IMR-90 (cell line): Measurements from ENCODE around the gene ATP9B. TPM values are rescaled to one million over a fixed set of nuclear protein-coding genes. Genes with fewer than 3 reads are reported as not detected.

Experiments used
- ATAC-seq: fragments of 200-7000 bp; cut with Tn5 transposase; 2 replicates; pipeline ENCODE4 v1.9.1; 2020; ENCODE audit warnings: low read depth, mild to moderate bottlenecking, moderate library complexity
- BruUV-seq: library from RNA; stranded (reverse); fragments of 400-500 nt; replicated peaks from 2 replicates; lab custom pipeline; 2021; lab: Mats Ljungman, UMichigan
- CTCF ChIA-PET: fragments of 300-600 bp; formaldehyde crosslinking; extraction: SDS; loops from one replicate; lab custom pipeline; 2021; ENCODE audit warnings: antibody characterized with exemption; lab: Yijun Ruan, JAX
- POLR2A ChIA-PET: fragments of 300-600 bp; sonication (Branson Sonifier 250); formaldehyde crosslinking; loops from one replicate; lab custom pipeline; 2022; ENCODE audit warnings: antibody characterized with exemption; ENCODE audit not compliant: unreplicated experiment; lab: Charles Lee
- DNase-seq: peaks from one replicate; pipeline ENCODE4 v3.0.0; 2013
- H2AFZ ChIP-seq: replicated peaks from 2 replicates; pipeline ENCODE3; 2013; ENCODE audit warnings: low read length, mild to moderate bottlenecking; ENCODE audit not compliant: poor library complexity
- H2AK5ac ChIP-seq: 2 replicates; pipeline ENCODE4 v1.6.1; 2013; ENCODE audit warnings: low read depth, low read length, inconsistent platforms
- H2AK9ac ChIP-seq: replicated peaks from 2 replicates; pipeline ENCODE3; 2013; ENCODE audit warnings: mild to moderate bottlenecking, low read depth, low read length, moderate library complexity; ENCODE audit not compliant: poor library complexity
- H2BK120ac ChIP-seq: 2 replicates; pipeline ENCODE4 v1.6.1; 2013; ENCODE audit warnings: low read depth, low read length, inconsistent platforms
- H2BK15ac ChIP-seq: 3 replicates; pipeline ENCODE4 v1.6.1; 2013; ENCODE audit warnings: low read depth, low read length, inconsistent platforms
- H2BK20ac ChIP-seq: 2 replicates; pipeline ENCODE4 v1.6.1; 2013; ENCODE audit warnings: low read depth, mild to moderate bottlenecking, inconsistent platforms, low read length, moderate library complexity
- H2BK5ac ChIP-seq: 2 replicates; pipeline ENCODE4 v1.6.1; 2013; ENCODE audit warnings: mild to moderate bottlenecking, low read depth, low read length, inconsistent platforms; ENCODE audit not compliant: poor library complexity, severe bottlenecking
- H3K14ac ChIP-seq: replicated peaks from 2 replicates; pipeline ENCODE4 v1.6.1; 2013; ENCODE audit warnings: low read depth, low read length, inconsistent platforms
- H3K18ac ChIP-seq: 2 replicates; pipeline ENCODE4 v1.6.1; 2013; ENCODE audit warnings: low read depth, low read length, control low read depth
- H3K23ac ChIP-seq: 2 replicates; pipeline ENCODE4 v1.6.1; 2013; ENCODE audit warnings: low read depth, low read length, inconsistent platforms
- H3K27ac ChIP-seq: 2 replicates; pipeline ENCODE4 v1.5.1; 2013; ENCODE audit warnings: mild to moderate bottlenecking, control low read depth, low read length; ENCODE audit not compliant: insufficient read depth
- H3K27me3 ChIP-seq: 2 replicates; pipeline ENCODE4 v1.6.1; 2013; ENCODE audit warnings: low read length; ENCODE audit not compliant: control insufficient read depth, insufficient read depth
- H3K36me3 ChIP-seq: 2 replicates; pipeline ENCODE4 v1.6.1; 2013; ENCODE audit warnings: low read length, mixed read lengths; ENCODE audit not compliant: control insufficient read depth, insufficient read depth
- H3K4ac ChIP-seq: 2 replicates; pipeline ENCODE4 v1.6.1; 2013; ENCODE audit warnings: low read depth, low read length, inconsistent platforms
- H3K4me1 ChIP-seq: 2 replicates; pipeline ENCODE4 v1.6.1; 2013; ENCODE audit warnings: low read length, mixed read lengths; ENCODE audit not compliant: control insufficient read depth, insufficient read depth
- H3K4me2 ChIP-seq: 2 replicates; pipeline ENCODE4 v1.6.1; 2013; ENCODE audit warnings: low read depth, mild to moderate bottlenecking, control low read depth, low read length, moderate library complexity
- H3K4me3 ChIP-seq: 2 replicates; pipeline ENCODE4 v1.5.1; 2013; ENCODE audit warnings: low read depth, mild to moderate bottlenecking, control low read depth, low read length, moderate library complexity; ENCODE audit not compliant: insufficient read depth
- H3K56ac ChIP-seq: 2 replicates; pipeline ENCODE4 v1.6.1; 2013; ENCODE audit warnings: low read length, inconsistent platforms; ENCODE audit not compliant: insufficient read depth; ENCODE audit errors: extremely low read depth
- H3K79me1 ChIP-seq, 2 experiments: 2 replicates each; pipeline ENCODE4 v1.6.1; 2013; ENCODE audit warnings: low read length in 2 of 2, inconsistent platforms in 1 of 2, low read depth in 1 of 2
- H3K9ac ChIP-seq: 2 replicates; pipeline ENCODE4 v1.6.1; 2013; ENCODE audit warnings: low read depth, low read length, control low read depth
- H3K9me1 ChIP-seq: 2 replicates; pipeline ENCODE4 v1.6.1; 2013; ENCODE audit warnings: low read length, inconsistent platforms; ENCODE audit not compliant: insufficient read depth
- H3K9me3 ChIP-seq: 2 replicates; pipeline ENCODE4 v1.6.1; 2013; ENCODE audit warnings: low read length; ENCODE audit not compliant: control insufficient read depth, insufficient read depth
- H4K20me1 ChIP-seq: 2 replicates; pipeline ENCODE4 v1.6.1; 2013; ENCODE audit warnings: low read length, inconsistent platforms; ENCODE audit not compliant: insufficient read depth
- H4K5ac ChIP-seq: 2 replicates; pipeline ENCODE4 v1.6.1; 2013; ENCODE audit warnings: mild to moderate bottlenecking, low read depth, low read length, control low read depth
- H4K8ac ChIP-seq, 2 experiments: 2 replicates each; pipeline ENCODE4 v1.6.1; 2013; ENCODE audit warnings: low read depth in 2 of 2, low read length in 2 of 2, control low read depth in 1 of 2, inconsistent platforms in 1 of 2
- H4K91ac ChIP-seq: 2 replicates; pipeline ENCODE4 v1.6.1; 2013; ENCODE audit warnings: low read depth, low read length, inconsistent platforms; ENCODE audit not compliant: insufficient read depth
- BHLHE40 ChIP-seq: fragments of 150-350 bp; IDR thresholded peaks from 2 replicates; pipeline ENCODE4 v1.6.1; 2016; ENCODE audit warnings: mild to moderate bottlenecking, low read depth, low read length
- CEBPB ChIP-seq: IDR thresholded peaks from 2 replicates; pipeline ENCODE4 v1.6.1; 2012; ENCODE audit warnings: low read depth, low read length, improper control_type of control experiment
- FOS ChIP-seq: fragments of 150-350 bp; IDR thresholded peaks from 2 replicates; pipeline ENCODE4 v1.6.1; 2016; ENCODE audit warnings: low read depth, low read length
- MAFK ChIP-seq: IDR thresholded peaks from 2 replicates; pipeline ENCODE4 v1.6.1; 2012; ENCODE audit warnings: low read depth, low read length, improper control_type of control experiment
- MAZ ChIP-seq: IDR thresholded peaks from 2 replicates; pipeline ENCODE4 v1.6.1; 2012; ENCODE audit warnings: low read depth, mild to moderate bottlenecking, low read length, improper control_type of control experiment, moderate library complexity, borderline replicate concordance
- MXI1 ChIP-seq: IDR thresholded peaks from 2 replicates; pipeline ENCODE4 v1.6.1; 2012; ENCODE audit warnings: low read depth, mild to moderate bottlenecking, low read length, moderate library complexity, borderline replicate concordance
- NFE2L2 ChIP-seq: fragments of 150-350 bp; IDR thresholded peaks from 2 replicates; pipeline ENCODE4 v1.6.1; 2016; ENCODE audit warnings: low read depth, mild to moderate bottlenecking, low read length
- POLR2A ChIP-seq: IDR thresholded peaks from 2 replicates; pipeline ENCODE4 v1.6.1; 2012; ENCODE audit warnings: mild to moderate bottlenecking, low read depth, low read length
- RAD21 ChIP-seq: IDR thresholded peaks from 2 replicates; pipeline ENCODE4 v1.6.1; 2012; ENCODE audit warnings: low read length, improper control_type of control experiment
- RCOR1 ChIP-seq: IDR thresholded peaks from 2 replicates; pipeline ENCODE4 v1.6.1; 2012; ENCODE audit warnings: mild to moderate bottlenecking, low read length, improper control_type of control experiment; ENCODE audit not compliant: insufficient replicate concordance
- RFX5 ChIP-seq: IDR thresholded peaks from 2 replicates; pipeline ENCODE4 v1.8.0; 2012; ENCODE audit warnings: low read depth, mild to moderate bottlenecking, low read length, moderate library complexity
- SMC3 ChIP-seq: fragments of 150-350 bp; IDR thresholded peaks from 2 replicates; pipeline ENCODE4 v1.6.1; 2016; ENCODE audit warnings: low read depth, mild to moderate bottlenecking, antibody characterized with exemption, low read length, moderate library complexity
- WGBS, 2 experiments: methylation state at CpG; one replicate each; pipeline versions ENCODE4 v1.1.5 to v1.1.7; 2013; ENCODE audit warnings: missing lambda C conversion rate in 2 of 2; ENCODE audit not compliant: insufficient read length in 1 of 2; ENCODE audit errors: extremely low coverage in 2 of 2; 5-methylcytosine and 5-hydroxymethylcytosine counted together
- dilution Hi-C: fragments of 300-500 bp; cut with HindIII; formaldehyde crosslinking; loops from one replicate; pipeline ENCODE4 v1.14.3; 2018; ENCODE audit warnings: low sequenced_read_pairs; ENCODE audit not compliant: unreplicated experiment
- in situ Hi-C: fragments of 300-500 bp; cut with MboI; formaldehyde crosslinking; loops from 3 replicates; pipeline ENCODE4 v1.14.3; 2019; ENCODE audit warnings: low sequenced_read_pairs, inconsistent platforms, mixed read lengths
- intact Hi-C: fragments of 100-400 bp; cut with micrococcal nuclease; formaldehyde crosslinking; loops from 2 replicates; pipeline ENCODE4 v1.10.0; 2022
- polyA plus RNA-seq, 3 experiments: library from polyadenylated mRNA; depleted of rRNA; stranded (reverse); fragments of >200 nt; gene quantifications; 2 replicates each; pipeline ENCODE4 v1.2.3, GENCODE V29; 2012; ENCODE audit warnings: low replicate concordance in 1 of 3
- total RNA-seq: library from RNA; depleted of rRNA; stranded (reverse); fragments of >200 nt; gene quantifications from 2 replicates; pipeline ENCODE4 v1.2.3, GENCODE V29; 2012
- TF ChIP-seq, protein P1 (sequence below): fragments of 150-350 bp; IDR thresholded peaks from 2 replicates; pipeline ENCODE4 v1.6.1; 2016; ENCODE audit warnings: low read depth, mild to moderate bottlenecking, low read length, moderate library complexity, borderline replicate concordance
- TF ChIP-seq, protein P2 (sequence below): conservative IDR thresholded peaks from 2 replicates; pipeline ENCODE4 v1.5.1; 2012; ENCODE audit warnings: mild to moderate bottlenecking, low read depth, low read length, improper control_type of control experiment

ATP9B gene
- total and polyA plus RNA-seq, 2 of the 4 experiments (the other 2 are of a cell fraction), result 11.0 to 11.5 TPM

DNA sequence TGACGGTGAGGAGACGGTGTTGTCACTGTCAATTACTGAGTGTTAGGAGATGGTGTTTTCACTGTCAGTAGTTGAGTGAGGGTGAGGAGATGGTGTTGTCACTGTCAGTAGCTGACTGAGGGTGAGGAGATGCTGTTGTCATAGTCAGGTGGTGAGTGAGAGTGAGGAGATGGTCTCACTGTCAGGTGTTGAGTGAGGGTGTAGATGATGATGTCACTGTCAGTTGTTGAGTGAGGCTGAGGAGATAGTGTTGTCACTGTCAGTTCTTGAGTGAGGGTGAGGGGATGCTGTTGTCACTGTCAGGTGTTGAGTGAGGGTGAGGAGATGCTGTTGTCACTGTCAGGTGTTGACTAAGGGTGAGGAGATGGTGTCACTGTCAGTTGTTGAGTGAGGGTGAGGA is 3.4 kb upstream of the ATP9B start:
- no peak overlapping the region for H2AFZ ChIP-seq
- DNase-seq, result no peak
- no peak for TF ChIP-seq MAFK
- no peak for TF ChIP-seq FOS
- no peak for TF ChIP-seq BHLHE40
- TF ChIP-seq, protein P1, sequence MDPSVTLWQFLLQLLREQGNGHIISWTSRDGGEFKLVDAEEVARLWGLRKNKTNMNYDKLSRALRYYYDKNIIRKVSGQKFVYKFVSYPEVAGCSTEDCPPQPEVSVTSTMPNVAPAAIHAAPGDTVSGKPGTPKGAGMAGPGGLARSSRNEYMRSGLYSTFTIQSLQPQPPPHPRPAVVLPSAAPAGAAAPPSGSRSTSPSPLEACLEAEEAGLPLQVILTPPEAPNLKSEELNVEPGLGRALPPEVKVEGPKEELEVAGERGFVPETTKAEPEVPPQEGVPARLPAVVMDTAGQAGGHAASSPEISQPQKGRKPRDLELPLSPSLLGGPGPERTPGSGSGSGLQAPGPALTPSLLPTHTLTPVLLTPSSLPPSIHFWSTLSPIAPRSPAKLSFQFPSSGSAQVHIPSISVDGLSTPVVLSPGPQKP, result no peak
- TF ChIP-seq MXI1, result no peak
- TF ChIP-seq CEBPB, result no peak
- TF ChIP-seq MAZ, result no peak
- no peak for TF ChIP-seq POLR2A
- no peak for TF ChIP-seq RCOR1
- no peak for TF ChIP-seq NFE2L2
- TF ChIP-seq, protein P2, sequence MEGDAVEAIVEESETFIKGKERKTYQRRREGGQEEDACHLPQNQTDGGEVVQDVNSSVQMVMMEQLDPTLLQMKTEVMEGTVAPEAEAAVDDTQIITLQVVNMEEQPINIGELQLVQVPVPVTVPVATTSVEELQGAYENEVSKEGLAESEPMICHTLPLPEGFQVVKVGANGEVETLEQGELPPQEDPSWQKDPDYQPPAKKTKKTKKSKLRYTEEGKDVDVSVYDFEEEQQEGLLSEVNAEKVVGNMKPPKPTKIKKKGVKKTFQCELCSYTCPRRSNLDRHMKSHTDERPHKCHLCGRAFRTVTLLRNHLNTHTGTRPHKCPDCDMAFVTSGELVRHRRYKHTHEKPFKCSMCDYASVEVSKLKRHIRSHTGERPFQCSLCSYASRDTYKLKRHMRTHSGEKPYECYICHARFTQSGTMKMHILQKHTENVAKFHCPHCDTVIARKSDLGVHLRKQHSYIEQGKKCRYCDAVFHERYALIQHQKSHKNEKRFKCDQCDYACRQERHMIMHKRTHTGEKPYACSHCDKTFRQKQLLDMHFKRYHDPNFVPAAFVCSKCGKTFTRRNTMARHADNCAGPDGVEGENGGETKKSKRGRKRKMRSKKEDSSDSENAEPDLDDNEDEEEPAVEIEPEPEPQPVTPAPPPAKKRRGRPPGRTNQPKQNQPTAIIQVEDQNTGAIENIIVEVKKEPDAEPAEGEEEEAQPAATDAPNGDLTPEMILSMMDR, result no peak
- no peak for TF ChIP-seq RAD21
- TF ChIP-seq SMC3, result no peak
- no peak for TF ChIP-seq RFX5
- dilution Hi-C loops, result no loop called here
- H4K91ac ChIP-seq, result no peak overlapping the region
- 37% methylated on average over 2 of the region's 2 CpGs; no CpG with 5 or more reads in 1 of the 2 experiments for WGBS, 2 experiments
- BruUV-seq, result no TSS peak
- H3K4me1 ChIP-seq, result no peaks in the 10 kb centered on the region; the same call in 1 of the 2 replicates
- H3K4me3 ChIP-seq, result no peak overlapping the region
- no peak overlapping the region for H3K14ac ChIP-seq
- H4K8ac ChIP-seq, result no peak overlapping the region
- no peak overlapping the region for H2AK5ac ChIP-seq
- H3K9me1 ChIP-seq, result 0 out of 2 replicates have a peak, but pooled peaks cover 5% of the 10 kb centered on the region
- H3K4me2 ChIP-seq, result no peak overlapping the region
- H3K36me3 ChIP-seq, result no peaks in the 10 kb centered on the region
- H2AK9ac ChIP-seq, result no peak overlapping the region
- no peak overlapping the region for H2BK5ac ChIP-seq
- intact Hi-C loops, result no loop called here
- in situ Hi-C loops, result no loop called here
- peaks cover 4 to 5% of the 10 kb centered on the region in 2 experiments; a peak in 1 of 4 replicates for H3K79me1 ChIP-seq
- H3K18ac ChIP-seq, result no peak overlapping the region
- no peak overlapping the region for H3K4ac ChIP-seq
- POLR2A ChIA-PET, result no interaction called here
- no peak overlapping the region for H2BK120ac ChIP-seq
- H3K9me3 ChIP-seq, result peaks cover 2% of the 10 kb centered on the region; the same call in 1 of the 2 replicates
- no peak overlapping the region for H3K23ac ChIP-seq
- no peak for ATAC-seq
- H3K27ac ChIP-seq, result no peak overlapping the region
- no peaks in the 10 kb centered on the region for H4K20me1 ChIP-seq
- H3K9ac ChIP-seq, result no peak overlapping the region
- H3K56ac ChIP-seq, result no peak overlapping the region
- H4K5ac ChIP-seq, result no peak overlapping the region
- no peak overlapping the region for H2BK15ac ChIP-seq
- no peak overlapping the region for H2BK20ac ChIP-seq
- H3K27me3 ChIP-seq, result no peaks in the 10 kb centered on the region
- CTCF ChIA-PET, result no interaction called here
